Astrocyte (in vitro differentiated cells and primary cell): ENCODE results near the gene GGA3. TPM values are rescaled to one million over a fixed set of nuclear protein-coding genes. Genes with fewer than 3 reads are reported as not detected.

Experiments used
- DNase-seq: peaks from one replicate; pipeline ENCODE4 v3.0.0-alpha.2; 2010; ENCODE audit warnings: low read depth
- FAIRE-seq: peaks from 2 replicates; lab custom pipeline; 2011; peaks lifted over from hg19 to GRCh38; lab: Jason Lieb, UNC
- H2AFZ ChIP-seq: 2 replicates; pipeline ENCODE4 v1.6.0; 2012; ENCODE audit warnings: low read depth, low read length, inconsistent platforms
- H3K27ac ChIP-seq: 2 replicates; pipeline ENCODE4 v1.5.1; 2011; ENCODE audit warnings: low read depth, low read length, inconsistent platforms
- H3K27me3 ChIP-seq: 2 replicates; pipeline ENCODE4 v1.6.0; 2011; ENCODE audit warnings: low read length, inconsistent platforms; ENCODE audit not compliant: insufficient read depth
- H3K36me3 ChIP-seq: 2 replicates; pipeline ENCODE4 v1.5.1; 2011; ENCODE audit warnings: low read length, inconsistent platforms; ENCODE audit not compliant: insufficient read depth
- H3K4me1 ChIP-seq: 2 replicates; pipeline ENCODE4 v1.5.1; 2011; ENCODE audit warnings: low read length, inconsistent platforms; ENCODE audit not compliant: insufficient read depth
- H3K4me2 ChIP-seq: 2 replicates; pipeline ENCODE4 v1.6.0; 2012; ENCODE audit warnings: low read length, inconsistent platforms
- H3K4me3 ChIP-seq: 2 replicates; pipeline ENCODE4 v1.5.1; 2011; ENCODE audit warnings: low read depth, mild to moderate bottlenecking, low read length, inconsistent platforms; ENCODE audit not compliant: insufficient read depth
- H3K79me2 ChIP-seq: 2 replicates; pipeline ENCODE4 v1.6.0; 2012; ENCODE audit warnings: mild to moderate bottlenecking, low read length, inconsistent platforms; ENCODE audit not compliant: insufficient read depth
- H3K9ac ChIP-seq: 2 replicates; pipeline ENCODE4 v1.6.0; 2012; ENCODE audit warnings: mild to moderate bottlenecking, low read length, inconsistent platforms
- H3K9me3 ChIP-seq: 2 replicates; pipeline ENCODE4 v1.5.1; 2012; ENCODE audit warnings: low read depth, mild to moderate bottlenecking, low read length, inconsistent platforms; ENCODE audit not compliant: insufficient read depth
- H4K20me1 ChIP-seq: 2 replicates; pipeline ENCODE4 v1.6.0; 2012; ENCODE audit warnings: low read length, inconsistent platforms; ENCODE audit not compliant: insufficient read depth
- H3K27ac Mint-ChIP-seq: one replicate; pipeline ENCODE4 v1.8.0; 2021; ENCODE audit warnings: mild to moderate bottlenecking, mixed read lengths; ENCODE audit not compliant: unreplicated experiment
- H3K27me3 Mint-ChIP-seq: one replicate; pipeline ENCODE4 v1.8.0; 2021; ENCODE audit warnings: low read depth, mixed read lengths; ENCODE audit not compliant: unreplicated experiment
- H3K36me3 Mint-ChIP-seq: one replicate; pipeline ENCODE4 v1.8.0; 2021; ENCODE audit warnings: low read depth, mixed read lengths; ENCODE audit not compliant: unreplicated experiment
- H3K4me1 Mint-ChIP-seq: one replicate; pipeline ENCODE4 v1.8.0; 2021; ENCODE audit warnings: low read depth, mixed read lengths; ENCODE audit not compliant: unreplicated experiment
- H3K4me3 Mint-ChIP-seq: one replicate; pipeline ENCODE4 v1.8.0; 2021; ENCODE audit warnings: mild to moderate bottlenecking, moderate library complexity, mixed read lengths; ENCODE audit not compliant: unreplicated experiment
- H3K9me3 Mint-ChIP-seq: one replicate; pipeline ENCODE4 v1.8.0; 2021; ENCODE audit warnings: mild to moderate bottlenecking, mixed read lengths; ENCODE audit not compliant: unreplicated experiment
- EZH2 ChIP-seq: IDR thresholded peaks from 2 replicates; pipeline ENCODE4 v1.6.1; 2012; ENCODE audit warnings: mild to moderate bottlenecking, low read length, inconsistent platforms; ENCODE audit not compliant: insufficient read depth
- total RNA-seq: library from RNA; stranded (reverse); gene quantifications from 2 replicates; pipeline ENCODE4 v1.2.1, GENCODE V29; 2021
- TF ChIP-seq, protein P1 (sequence below): IDR thresholded peaks from 2 replicates; pipeline ENCODE4 v1.5.1; 2011; ENCODE audit warnings: low read depth, mild to moderate bottlenecking, inconsistent platforms, low read length, moderate library complexity; ENCODE audit not compliant: insufficient read depth

GGA3 gene
- total RNA-seq, 1 donor from 2014 or later = 25.3 TPM

- no peaks in the 10 kb centered on the region for H3K4me1 Mint-ChIP-seq
- FAIRE-seq = no peak
- H3K4me1 ChIP-seq = no peaks in the 10 kb centered on the region
- no peaks in the 10 kb centered on the region for H3K27me3 ChIP-seq
- no peak for DNase-seq
- peaks cover 55% of the 10 kb centered on the region for H3K36me3 ChIP-seq
- no peaks in the 10 kb centered on the region for H3K9me3 ChIP-seq
- H3K36me3 Mint-ChIP-seq = peaks cover 22% of the 10 kb centered on the region
- H3K4me3 Mint-ChIP-seq = no peak overlapping the region
- no peak overlapping the region for H3K9ac ChIP-seq
- peaks cover 4% of the 10 kb centered on the region for H3K79me2 ChIP-seq
- H3K4me2 ChIP-seq = no peak overlapping the region
- H3K27ac ChIP-seq = no peak overlapping the region
- H4K20me1 ChIP-seq = peaks cover 21% of the 10 kb centered on the region
- H2AFZ ChIP-seq = no peak overlapping the region
- H3K27me3 Mint-ChIP-seq = no peaks in the 10 kb centered on the region
- no peak overlapping the region for H3K27ac Mint-ChIP-seq
- H3K4me3 ChIP-seq = no peak overlapping the region
- TF ChIP-seq, protein P1, sequence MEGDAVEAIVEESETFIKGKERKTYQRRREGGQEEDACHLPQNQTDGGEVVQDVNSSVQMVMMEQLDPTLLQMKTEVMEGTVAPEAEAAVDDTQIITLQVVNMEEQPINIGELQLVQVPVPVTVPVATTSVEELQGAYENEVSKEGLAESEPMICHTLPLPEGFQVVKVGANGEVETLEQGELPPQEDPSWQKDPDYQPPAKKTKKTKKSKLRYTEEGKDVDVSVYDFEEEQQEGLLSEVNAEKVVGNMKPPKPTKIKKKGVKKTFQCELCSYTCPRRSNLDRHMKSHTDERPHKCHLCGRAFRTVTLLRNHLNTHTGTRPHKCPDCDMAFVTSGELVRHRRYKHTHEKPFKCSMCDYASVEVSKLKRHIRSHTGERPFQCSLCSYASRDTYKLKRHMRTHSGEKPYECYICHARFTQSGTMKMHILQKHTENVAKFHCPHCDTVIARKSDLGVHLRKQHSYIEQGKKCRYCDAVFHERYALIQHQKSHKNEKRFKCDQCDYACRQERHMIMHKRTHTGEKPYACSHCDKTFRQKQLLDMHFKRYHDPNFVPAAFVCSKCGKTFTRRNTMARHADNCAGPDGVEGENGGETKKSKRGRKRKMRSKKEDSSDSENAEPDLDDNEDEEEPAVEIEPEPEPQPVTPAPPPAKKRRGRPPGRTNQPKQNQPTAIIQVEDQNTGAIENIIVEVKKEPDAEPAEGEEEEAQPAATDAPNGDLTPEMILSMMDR = no peak
- TF ChIP-seq EZH2 = no peak
- H3K9me3 Mint-ChIP-seq = no peaks in the 10 kb centered on the region
These were observed 29.5 kb downstream of the GGA3 start for GRCh38 chr17:75231741-75232464.

DNA sequence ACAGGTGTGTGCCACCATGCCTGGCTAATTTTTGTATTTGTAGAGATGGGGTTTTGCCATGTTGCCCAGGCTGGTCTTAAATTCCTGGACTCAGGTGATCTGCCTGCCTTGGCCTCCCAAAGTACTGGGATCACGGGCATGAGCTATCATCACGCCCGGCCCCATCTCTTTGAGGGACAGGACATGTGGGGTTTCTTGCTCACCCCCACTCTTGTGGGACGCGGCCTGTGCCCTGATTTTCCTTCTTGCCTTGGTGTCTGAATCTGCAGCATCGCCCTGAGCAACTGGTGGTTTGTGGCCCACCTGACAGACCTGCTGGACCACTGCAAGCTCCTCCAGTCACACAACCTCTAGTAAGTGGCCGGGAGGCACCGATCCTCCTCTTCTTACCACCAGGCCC lies 30.3 kb downstream of the GGA3 start:
- H3K36me3 Mint-ChIP-seq = peaks cover 20% of the 10 kb centered on the region

More for the DNA sequence above, 30.3 kb downstream of the GGA3 start:
- H3K9me3 ChIP-seq = no peaks in the 10 kb centered on the region
- H3K4me3 ChIP-seq = no peak overlapping the region
- FAIRE-seq = no peak
- DNase-seq = no peak
- no peaks in the 10 kb centered on the region for H3K27me3 ChIP-seq
- TF ChIP-seq, protein P1 = no peak
- TF ChIP-seq EZH2 = no peak
- peaks cover 21% of the 10 kb centered on the region for H4K20me1 ChIP-seq
- H3K79me2 ChIP-seq = peaks cover 4% of the 10 kb centered on the region
- no peak overlapping the region for H3K4me2 ChIP-seq
- Mint-ChIP-seq H3K9me3 (no peaks in the 10 kb centered on the region), H3K4me3 (no peak overlapping the region), H3K27ac (no peak overlapping the region), H3K27me3 (no peaks in the 10 kb centered on the region), H3K4me1 (no peaks in the 10 kb centered on the region)
- H3K4me1 ChIP-seq = no peaks in the 10 kb centered on the region
- H3K36me3 ChIP-seq = peaks cover 56% of the 10 kb centered on the region
- H3K27ac ChIP-seq = no peak overlapping the region
- no peak overlapping the region for H3K9ac ChIP-seq
- H2AFZ ChIP-seq = no peak overlapping the region
